Fibroblast of lung (primary cell): Measurements from ENCODE around the gene MRPS2.

Experiments used
- EZH2 ChIP-seq: IDR thresholded peaks from 2 replicates; pipeline ENCODE4 v1.5.1; 2012; ENCODE audit warnings: low read length, control low read depth, mild to moderate bottlenecking; ENCODE audit errors: missing control alignments
- TF ChIP-seq, protein P1 (sequence below), 2 donors: IDR thresholded peaks in 1 of 2; conservative IDR thresholded peaks in 1 of 2; 1 replicate in 1 of 2; 2 replicates in 1 of 2; pipeline ENCODE4 v1.5.1; 2011 to 2012; ENCODE audit warnings: low read length in 2 of 2, control low read depth in 1 of 2, inconsistent platforms in 1 of 2, low read depth in 1 of 2, mild to moderate bottlenecking in 1 of 2

DNA sequence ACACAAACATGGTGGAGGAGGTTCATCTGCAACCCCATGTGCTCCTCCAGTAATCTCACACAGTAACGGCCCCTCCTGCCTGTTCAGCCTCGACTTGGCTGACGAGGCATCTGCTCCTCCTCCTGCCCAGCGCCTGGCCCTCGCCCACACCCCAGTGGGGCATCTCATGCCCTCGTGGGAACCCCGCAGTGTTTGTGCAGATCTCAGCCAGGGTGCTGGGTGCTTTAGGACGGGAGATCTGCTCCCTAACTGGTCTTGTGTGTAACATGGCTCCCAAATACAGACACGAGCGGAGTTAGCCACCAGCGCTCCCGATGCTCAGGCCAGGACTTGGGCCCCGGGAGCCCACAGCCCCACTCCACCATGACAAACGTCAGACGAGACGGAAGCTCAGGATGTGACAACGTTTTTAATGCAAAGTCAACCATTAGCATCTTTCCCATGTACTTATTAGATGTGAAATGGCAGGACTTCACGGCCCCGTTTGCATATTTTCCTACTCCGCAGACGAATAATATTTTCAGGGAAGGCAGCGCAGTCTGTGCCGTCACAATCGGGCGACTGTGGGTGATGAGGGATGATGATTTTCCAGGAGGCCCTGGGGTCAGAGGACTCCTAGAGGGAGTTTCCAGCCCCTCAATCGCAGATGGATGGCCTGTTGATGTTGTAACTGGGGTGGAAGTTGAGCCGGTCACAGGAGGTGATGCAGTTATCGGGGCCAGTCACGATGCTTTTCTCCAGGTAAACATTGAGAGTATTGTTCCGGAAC, 5.5 kb upstream of the MRPS2 start:
- TF ChIP-seq, protein P1, sequence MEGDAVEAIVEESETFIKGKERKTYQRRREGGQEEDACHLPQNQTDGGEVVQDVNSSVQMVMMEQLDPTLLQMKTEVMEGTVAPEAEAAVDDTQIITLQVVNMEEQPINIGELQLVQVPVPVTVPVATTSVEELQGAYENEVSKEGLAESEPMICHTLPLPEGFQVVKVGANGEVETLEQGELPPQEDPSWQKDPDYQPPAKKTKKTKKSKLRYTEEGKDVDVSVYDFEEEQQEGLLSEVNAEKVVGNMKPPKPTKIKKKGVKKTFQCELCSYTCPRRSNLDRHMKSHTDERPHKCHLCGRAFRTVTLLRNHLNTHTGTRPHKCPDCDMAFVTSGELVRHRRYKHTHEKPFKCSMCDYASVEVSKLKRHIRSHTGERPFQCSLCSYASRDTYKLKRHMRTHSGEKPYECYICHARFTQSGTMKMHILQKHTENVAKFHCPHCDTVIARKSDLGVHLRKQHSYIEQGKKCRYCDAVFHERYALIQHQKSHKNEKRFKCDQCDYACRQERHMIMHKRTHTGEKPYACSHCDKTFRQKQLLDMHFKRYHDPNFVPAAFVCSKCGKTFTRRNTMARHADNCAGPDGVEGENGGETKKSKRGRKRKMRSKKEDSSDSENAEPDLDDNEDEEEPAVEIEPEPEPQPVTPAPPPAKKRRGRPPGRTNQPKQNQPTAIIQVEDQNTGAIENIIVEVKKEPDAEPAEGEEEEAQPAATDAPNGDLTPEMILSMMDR (conservative IDR thresholded peaks at IDR 0.05 in 1 of 2, IDR thresholded peaks at IDR 0.05 in 1 of 2; ENCODE audit: low read depth in 1 of 2, low read length in 2 of 2), result no peak
- no peak for TF ChIP-seq EZH2
